Adrenal gland (tissue), 12 donors: ENCODE results near the gene HYAL1. TPM values are rescaled to one million over a fixed set of nuclear protein-coding genes. Genes with fewer than 3 reads are reported as not detected.

ENCODE experiments used
- DNase-seq, 7 donors: peaks; one replicate each; pipeline ENCODE4 v3.0.0-alpha.2; 2019 to 2020
- H3K27ac ChIP-seq, 5 donors: fragments of 200-600 bp; sonication (generic) in 4 of 5; 1 replicate in 3 of 5; 2 replicates in 2 of 5; pipeline versions ENCODE4 v1.5.1 to v1.8.0; 2016 to 2020; ENCODE audit warnings: mild to moderate bottlenecking in 1 of 5
- H3K27me3 ChIP-seq: fragments of 200-600 bp; 2 replicates; pipeline ENCODE4 v1.8.0; 2021
- H3K36me3 ChIP-seq, 2 donors: fragments of 200-600 bp; replicated peaks in 1 of 2; 1 replicate in 1 of 2; 2 replicates in 1 of 2; pipeline versions ENCODE4 v1.5.1 to v1.8.0; 2018 to 2022
- H3K4me1 ChIP-seq, 2 donors: fragments of 200-600 bp; replicated peaks in 1 of 2; 1 replicate in 1 of 2; 2 replicates in 1 of 2; pipeline versions ENCODE4 v1.5.1 to v1.8.0; 2018 to 2021
- H3K4me3 ChIP-seq, 4 donors: fragments of 200-600 bp; sonication (generic) in 3 of 4; one replicate each; pipeline ENCODE4 v1.5.1; 2016 to 2018
- H3K9me3 ChIP-seq, 3 donors: fragments of 200-600 bp; sonication (generic) in 1 of 3; replicated peaks in 1 of 3; 1 replicate in 2 of 3; 2 replicates in 1 of 3; pipeline versions ENCODE4 v1.5.1 to v1.8.0; 2016 to 2021
- CTCF ChIP-seq, 6 experiments: fragments of 450-650 bp in 4 of 6; fragments of 200-600 bp in 2 of 6; sonication (generic) in 1 of 6; IDR thresholded peaks; 1 replicate in 5 of 6; 2 replicates in 1 of 6; pipeline versions ENCODE4 v1.5.1 to v1.8.0; 2016 to 2021; ENCODE audit warnings: antibody characterized with exemption in 6 of 6, mild to moderate bottlenecking in 2 of 6, moderate library complexity in 1 of 6
- POLR2A ChIP-seq, 2 donors: fragments of 450-650 bp; IDR thresholded peaks; one replicate each; pipeline ENCODE4 v1.6.1; 2017; ENCODE audit warnings: antibody characterized with exemption in 2 of 2, mild to moderate bottlenecking in 2 of 2, moderate library complexity in 1 of 2
- WGBS, 4 donors: extraction: QIAGEN DNeasy Blood & Tissue Kit in 2 of 4; methylation state at CpG; one replicate each; pipeline versions ENCODE4 v1.1.5 to v1.1.7; 2013 to 2017; 5-methylcytosine and 5-hydroxymethylcytosine counted together
- intact Hi-C, 2 donors: fragments of 100-400 bp; cut with DNase I; formaldehyde crosslinking; loops; one replicate each; pipeline versions ENCODE4 v1.14.1 to v1.15.0; 2022 to 2023
- polyA plus RNA-seq, 3 donors: library from polyadenylated mRNA; stranded (reverse); fragments of 200-250 nt in 2 of 3; fragments of 350-450 nt in 1 of 3; fragmentation: Illumina TruSeq in 1 of 3; extraction: RNeasy Lipid Tissue Mini Kit (QIAGEN cat#74804) in 1 of 3; gene quantifications; one replicate each; pipeline ENCODE4 v1.2.3, GENCODE V29; 2013 to 2014
- total RNA-seq, 9 donors: library from RNA; depleted of rRNA in 4 of 9; stranded (reverse); fragments of >200 nt in 4 of 9; fragments of 120-200 nt in 1 of 9; fragmentation: NEBNext Ultra II Directional in 1 of 9; extraction: Animal tissue kit (Norgen Biotek cat#: 25700) in 1 of 9; gene quantifications; one replicate each; pipeline versions ENCODE4 v1.1.0 to v1.2.4, GENCODE V29; 2013 to 2023
- donor health status: healthy with polysubstance abuse.
- donor health status: Bipolar disorder and iron deficiency.
- donor health status: DM: yes; HTN: yes; CAD: no.
- donor health status: DM: no; HTN: no; CAD: no.
- donor health status: DM: no; HTN: no; CAD: no.
- donor health status: DM: yes; HTN: yes; CAD: no.

The HYAL1 gene
- total and polyA plus RNA-seq, 12 donors = 3.2 to 50.5 (median 28.2) TPM

- DNase-seq = peak; percentile 70 to 85 (median 73)
- intact Hi-C loops = loop anchor here in 1 of 2 donors (5.0 kb wide), 1 partner anchor 50 kb away; no protein-coding TSS in a partner anchor
- Histone ChIP-seq H3K4me1 (peaks cover 41 to 71% of the 10 kb centered on the region in 2 donors), H3K36me3 (peaks cover 0 to 34% of the 10 kb centered on the region in 2 donors), H3K27ac (peak within 1 kb of the TSS; percentile 83 to 98 (median 94)), H3K9me3 (no peaks in the 10 kb centered on the region), H3K4me3 (peak within 1 kb of the TSS; percentile 25 to 96 (median 62)), H3K27me3 (no peaks in the 10 kb centered on the region)
- 20 to 28% (median 25%) methylated on average over 18 to 31 of the region's 31 CpGs for WGBS, 4 donors
- TF ChIP-seq CTCF (IDR thresholded peaks at IDR 0.05) = peak in 1 of 6 experiments; percentile 1
- peak in 1 of 2 donors; percentile 34 for TF ChIP-seq POLR2A (IDR thresholded peaks at IDR 0.05)
These were observed 19.2 kb upstream of the HYAL1 start, which contains the start of gene HYAL2 for GRCh38 chr3:50322386-50323091. TSS of gene HYAL2 (minus strand) at chr3:50322745. CDS start at chr3:50320489, 2,256 bp downstream.

- Histone ChIP-seq H3K4me1 (peaks cover 41 to 71% of the 10 kb centered on the region in 2 donors), H3K4me3 (peak overlapping the region in 2 of 4 donors; percentile 71 to 96), H3K27me3 (no peaks in the 10 kb centered on the region), H3K36me3 (peaks cover 0 to 38% of the 10 kb centered on the region in 2 donors), H3K9me3 (no peaks in the 10 kb centered on the region), H3K27ac (peak overlapping the region; percentile 35 to 98 (median 94))
- intact Hi-C loops = loop anchor here in 1 of 2 donors (5.0 kb wide), 1 partner anchor 50 kb away; no protein-coding TSS in a partner anchor
- DNase-seq = no peak
- WGBS, 4 donors = 17 to 39% (median 29%) methylated on average over 4 to 14 of the region's 14 CpGs
- TF ChIP-seq POLR2A (IDR thresholded peaks at IDR 0.05) (no peak), CTCF (IDR thresholded peaks at IDR 0.05) (no peak)
These were observed 18.7 kb upstream of the HYAL1 start for GRCh38 chr3:50322115-50322385.

- peak; percentile 36 to 69 for TF ChIP-seq POLR2A (IDR thresholded peaks at IDR 0.05)
- TF ChIP-seq CTCF (IDR thresholded peaks at IDR 0.05) = peak; percentile 20 to 66 (median 32)
- peak overlapping the region; percentile 83 to 98 (median 94) for H3K27ac ChIP-seq
- peak overlapping the region; percentile 25 to 96 (median 62) for H3K4me3 ChIP-seq
- 1% methylated on average over 47 to 59 of the region's 59 CpGs; no CpG with 5 or more reads in 1 of the 4 donors for WGBS, 4 donors
- peaks cover 0 to 39% of the 10 kb centered on the region in 2 donors for H3K36me3 ChIP-seq
- H3K9me3 ChIP-seq = no peaks in the 10 kb centered on the region
- H3K4me1 ChIP-seq = peaks cover 44 to 73% of the 10 kb centered on the region in 2 donors
- peak; percentile 89 to 94 (median 91) for DNase-seq
- intact Hi-C loops = loop anchor here in 1 of 2 donors (5.0 kb wide), 1 partner anchor 49 kb away; no protein-coding TSS in a partner anchor
- no peaks in the 10 kb centered on the region for H3K27me3 ChIP-seq
These were observed 18.2 kb upstream of the HYAL1 start for GRCh38 chr3:50321336-50322114.

- peak in 5 of 7 donors; percentile 64 to 84 (median 80) for DNase-seq
- intact Hi-C loops = loop anchor here in 1 of 2 donors (5.0 kb wide), 1 partner anchor 49 kb away; no protein-coding TSS in a partner anchor
- peaks cover 0 to 37% of the 10 kb centered on the region in 2 donors for H3K36me3 ChIP-seq
- no peaks in the 10 kb centered on the region for H3K27me3 ChIP-seq
- peak overlapping the region; percentile 83 to 98 (median 94) for H3K27ac ChIP-seq
- H3K4me1 ChIP-seq = peaks cover 45 to 75% of the 10 kb centered on the region in 2 donors
- no peak for TF ChIP-seq CTCF (IDR thresholded peaks at IDR 0.05)
- no peak for TF ChIP-seq POLR2A (IDR thresholded peaks at IDR 0.05)
- WGBS, 4 donors = 0% methylated on average over 11 to 45 of the region's 45 CpGs
- peak overlapping the region; percentile 25 to 96 (median 62) for H3K4me3 ChIP-seq
- H3K9me3 ChIP-seq = no peaks in the 10 kb centered on the region
These were observed 17.5 kb upstream of the HYAL1 start for GRCh38 chr3:50320853-50321335.
